ENCODE data around the gene OLA1. TPM values are rescaled to one million over a fixed set of nuclear protein-coding genes. Genes with fewer than 3 reads are reported as not detected.

The OLA1 gene
- polyA plus RNA-seq, 1 of the 3 experiments (the other 2 are of a cell fraction): 46.9 TPM

DNA sequence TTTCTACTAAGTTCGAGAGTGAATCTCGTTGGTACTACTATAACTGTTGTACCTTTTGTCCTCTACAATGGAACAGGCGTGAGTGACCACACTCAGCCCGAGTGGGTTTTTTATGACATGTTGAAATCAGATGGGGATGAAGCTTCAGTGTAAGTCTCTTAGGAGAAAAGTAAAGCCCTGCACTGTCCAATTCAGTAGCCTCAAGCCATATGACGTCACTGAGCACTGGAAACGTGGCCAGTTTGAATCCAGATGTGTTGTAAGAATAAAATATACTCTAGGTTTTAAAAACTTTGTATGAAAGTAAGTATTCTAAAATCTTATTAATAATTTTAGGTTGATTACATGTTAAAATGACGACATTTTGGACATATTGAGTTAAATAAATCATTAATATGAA is 181.5 kb downstream of the OLA1 start:
- H4K20me1 ChIP-seq (ENCODE audit: insufficient read depth): no peaks in the 10 kb centered on the region
- H3K4me1 ChIP-seq (ENCODE audit: control insufficient read depth in 1 of 2, insufficient read depth in 2 of 2, low read depth in 1 of 2, low read length in 1 of 2): no peaks in the 10 kb centered on the region
- no peaks in the 10 kb centered on the region for H3K9me2 ChIP-seq
- no peak overlapping the region for H3K9ac ChIP-seq
- no peaks in the 10 kb centered on the region for H3K36me3 ChIP-seq (replicated peaks in 1 of 2; ENCODE audit: control insufficient read depth in 1 of 2, insufficient read depth in 2 of 2, low read length in 1 of 2)
- 85% methylated on average over 7 of the region's 7 CpGs for WGBS (ENCODE audit: low lambda C conversion rate)
- no peak overlapping the region for H3K4me2 ChIP-seq
- no peak for DNase-seq
- H3K79me2 ChIP-seq (ENCODE audit: insufficient read depth): no peaks in the 10 kb centered on the region
- TF ChIP-seq TAF1 (IDR thresholded peaks at IDR 0.05; ENCODE audit: borderline replicate concordance, low read depth, low read length) (no peak), RXRA (IDR thresholded peaks at IDR 0.05; ENCODE audit: borderline replicate concordance, low read depth) (no peak), MXI1 (IDR thresholded peaks at IDR 0.05; ENCODE audit: low read depth, low read length) (no peak), CHD2 (IDR thresholded peaks at IDR 0.05; ENCODE audit: low read length, partially characterized antibody) (no peak), GATA2 (CRISPR knock-in tag; IDR thresholded peaks at IDR 0.05) (no peak), TCF12 (IDR thresholded peaks at IDR 0.05) (no peak), EP300 (IDR thresholded peaks at IDR 0.05; ENCODE audit: borderline replicate concordance in 1 of 2, low read depth in 1 of 2, low read length in 1 of 2) (no peak)
- TF ChIP-seq, protein P1, sequence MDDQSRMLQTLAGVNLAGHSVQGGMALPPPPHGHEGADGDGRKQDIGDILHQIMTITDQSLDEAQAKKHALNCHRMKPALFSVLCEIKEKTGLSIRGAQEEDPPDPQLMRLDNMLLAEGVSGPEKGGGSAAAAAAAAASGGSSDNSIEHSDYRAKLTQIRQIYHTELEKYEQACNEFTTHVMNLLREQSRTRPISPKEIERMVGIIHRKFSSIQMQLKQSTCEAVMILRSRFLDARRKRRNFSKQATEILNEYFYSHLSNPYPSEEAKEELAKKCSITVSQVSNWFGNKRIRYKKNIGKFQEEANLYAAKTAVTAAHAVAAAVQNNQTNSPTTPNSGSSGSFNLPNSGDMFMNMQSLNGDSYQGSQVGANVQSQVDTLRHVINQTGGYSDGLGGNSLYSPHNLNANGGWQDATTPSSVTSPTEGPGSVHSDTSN (IDR thresholded peaks at IDR 0.05): no peak
- TF ChIP-seq, protein P2, sequence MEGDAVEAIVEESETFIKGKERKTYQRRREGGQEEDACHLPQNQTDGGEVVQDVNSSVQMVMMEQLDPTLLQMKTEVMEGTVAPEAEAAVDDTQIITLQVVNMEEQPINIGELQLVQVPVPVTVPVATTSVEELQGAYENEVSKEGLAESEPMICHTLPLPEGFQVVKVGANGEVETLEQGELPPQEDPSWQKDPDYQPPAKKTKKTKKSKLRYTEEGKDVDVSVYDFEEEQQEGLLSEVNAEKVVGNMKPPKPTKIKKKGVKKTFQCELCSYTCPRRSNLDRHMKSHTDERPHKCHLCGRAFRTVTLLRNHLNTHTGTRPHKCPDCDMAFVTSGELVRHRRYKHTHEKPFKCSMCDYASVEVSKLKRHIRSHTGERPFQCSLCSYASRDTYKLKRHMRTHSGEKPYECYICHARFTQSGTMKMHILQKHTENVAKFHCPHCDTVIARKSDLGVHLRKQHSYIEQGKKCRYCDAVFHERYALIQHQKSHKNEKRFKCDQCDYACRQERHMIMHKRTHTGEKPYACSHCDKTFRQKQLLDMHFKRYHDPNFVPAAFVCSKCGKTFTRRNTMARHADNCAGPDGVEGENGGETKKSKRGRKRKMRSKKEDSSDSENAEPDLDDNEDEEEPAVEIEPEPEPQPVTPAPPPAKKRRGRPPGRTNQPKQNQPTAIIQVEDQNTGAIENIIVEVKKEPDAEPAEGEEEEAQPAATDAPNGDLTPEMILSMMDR (IDR thresholded peaks at IDR 0.05): no peak
- TF ChIP-seq, protein P3, sequence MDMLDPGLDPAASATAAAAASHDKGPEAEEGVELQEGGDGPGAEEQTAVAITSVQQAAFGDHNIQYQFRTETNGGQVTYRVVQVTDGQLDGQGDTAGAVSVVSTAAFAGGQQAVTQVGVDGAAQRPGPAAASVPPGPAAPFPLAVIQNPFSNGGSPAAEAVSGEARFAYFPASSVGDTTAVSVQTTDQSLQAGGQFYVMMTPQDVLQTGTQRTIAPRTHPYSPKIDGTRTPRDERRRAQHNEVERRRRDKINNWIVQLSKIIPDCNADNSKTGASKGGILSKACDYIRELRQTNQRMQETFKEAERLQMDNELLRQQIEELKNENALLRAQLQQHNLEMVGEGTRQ (IDR thresholded peaks at IDR 0.05; ENCODE audit: borderline replicate concordance, low read depth, low read length): no peak
- TF ChIP-seq, protein P4, sequence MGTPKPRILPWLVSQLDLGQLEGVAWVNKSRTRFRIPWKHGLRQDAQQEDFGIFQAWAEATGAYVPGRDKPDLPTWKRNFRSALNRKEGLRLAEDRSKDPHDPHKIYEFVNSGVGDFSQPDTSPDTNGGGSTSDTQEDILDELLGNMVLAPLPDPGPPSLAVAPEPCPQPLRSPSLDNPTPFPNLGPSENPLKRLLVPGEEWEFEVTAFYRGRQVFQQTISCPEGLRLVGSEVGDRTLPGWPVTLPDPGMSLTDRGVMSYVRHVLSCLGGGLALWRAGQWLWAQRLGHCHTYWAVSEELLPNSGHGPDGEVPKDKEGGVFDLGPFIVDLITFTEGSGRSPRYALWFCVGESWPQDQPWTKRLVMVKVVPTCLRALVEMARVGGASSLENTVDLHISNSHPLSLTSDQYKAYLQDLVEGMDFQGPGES (IDR thresholded peaks at IDR 0.05; ENCODE audit: low read depth, low read length): no peak
- TF ChIP-seq, protein P5, sequence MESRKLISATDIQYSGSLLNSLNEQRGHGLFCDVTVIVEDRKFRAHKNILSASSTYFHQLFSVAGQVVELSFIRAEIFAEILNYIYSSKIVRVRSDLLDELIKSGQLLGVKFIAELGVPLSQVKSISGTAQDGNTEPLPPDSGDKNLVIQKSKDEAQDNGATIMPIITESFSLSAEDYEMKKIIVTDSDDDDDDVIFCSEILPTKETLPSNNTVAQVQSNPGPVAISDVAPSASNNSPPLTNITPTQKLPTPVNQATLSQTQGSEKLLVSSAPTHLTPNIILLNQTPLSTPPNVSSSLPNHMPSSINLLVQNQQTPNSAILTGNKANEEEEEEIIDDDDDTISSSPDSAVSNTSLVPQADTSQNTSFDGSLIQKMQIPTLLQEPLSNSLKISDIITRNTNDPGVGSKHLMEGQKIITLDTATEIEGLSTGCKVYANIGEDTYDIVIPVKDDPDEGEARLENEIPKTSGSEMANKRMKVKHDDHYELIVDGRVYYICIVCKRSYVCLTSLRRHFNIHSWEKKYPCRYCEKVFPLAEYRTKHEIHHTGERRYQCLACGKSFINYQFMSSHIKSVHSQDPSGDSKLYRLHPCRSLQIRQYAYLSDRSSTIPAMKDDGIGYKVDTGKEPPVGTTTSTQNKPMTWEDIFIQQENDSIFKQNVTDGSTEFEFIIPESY (IDR thresholded peaks at IDR 0.05; ENCODE audit: borderline replicate concordance, low read depth): no peak
- H3K27me3 ChIP-seq (ENCODE audit: insufficient read depth): no peaks in the 10 kb centered on the region
- ChIA-PET CTCF (interaction anchor here (1.3 to 1.7 kb wide), 2 partner anchors 9 to 11 kb away, joined by 3 to 4 read pairs; no protein-coding TSS in a partner anchor), POLR2A (no interaction called here)
- no peak overlapping the region for H3K27ac ChIP-seq (ENCODE audit: low read depth in 2 of 2, low read length in 1 of 2)
- H3F3A ChIP-seq (replicated peaks; ENCODE audit: insufficient read depth): no peaks in the 10 kb centered on the region
- no peaks in the 10 kb centered on the region for H3K9me3 ChIP-seq
- H3K4me3 ChIP-seq (ENCODE audit: low read depth in 2 of 2, low read length in 1 of 2): no peak overlapping the region
- no peak overlapping the region for H2AFZ ChIP-seq (ENCODE audit: low read depth)
